OCI-LY3 (cell line): ENCODE results near the gene ARSA.

ENCODE experiments used
- H2AFZ ChIP-seq: fragments of 200-600, 300-600 bp; shearing (Covaris generic); 2 replicates; pipeline ENCODE4 v1.6.0; 2014; ENCODE audit warnings: antibody characterized with exemption, low read depth, low read length
- H3K27ac ChIP-seq: fragments of 200-600, 300-600 bp; sonication (generic); 2 replicates; pipeline ENCODE4 v1.5.1; 2014; ENCODE audit warnings: mild to moderate bottlenecking, low read length, moderate library complexity, mixed read lengths
- H3K27me3 ChIP-seq: fragments of 200-600, 300-600 bp; sonication (generic); 2 replicates; pipeline ENCODE4 v1.6.1; 2014; ENCODE audit warnings: low read depth, low read length, mixed read lengths
- H3K36me3 ChIP-seq: fragments of 200-600, 300-600 bp; sonication (generic); replicated peaks from 2 replicates; pipeline ENCODE3; 2014; ENCODE audit warnings: low read depth, low read length, mixed read lengths
- H3K4me1 ChIP-seq: fragments of 300-600, 200-600 bp; sonication (generic); 2 replicates; pipeline ENCODE4 v1.6.1; 2014; ENCODE audit warnings: low read length, mixed read lengths
- H3K4me2 ChIP-seq: fragments of 200-600, 300-600 bp; sonication (generic); 2 replicates; pipeline ENCODE4 v1.6.1; 2014; ENCODE audit warnings: low read length, mixed read lengths
- H3K4me3 ChIP-seq: fragments of 300-600, 200-600 bp; sonication (generic); 2 replicates; pipeline ENCODE4 v1.5.1; 2014; ENCODE audit warnings: antibody characterized with exemption, mild to moderate bottlenecking, low read length, moderate library complexity
- H3K79me2 ChIP-seq: fragments of 300-600, 200-600 bp; shearing (Covaris generic); 2 replicates; pipeline ENCODE4 v1.6.1; 2014; ENCODE audit warnings: mild to moderate bottlenecking, low read length, mixed read lengths
- H3K9ac ChIP-seq: fragments of 300-600, 200-600 bp; shearing (Covaris generic); 2 replicates; pipeline ENCODE4 v1.6.0; 2014; ENCODE audit warnings: mild to moderate bottlenecking, low read length, moderate library complexity
- H3K9me3 ChIP-seq: fragments of 200-600, 300-600 bp; shearing (Covaris generic); 2 replicates; pipeline ENCODE4 v1.6.1; 2014; ENCODE audit warnings: low read length, mixed read lengths; ENCODE audit not compliant: insufficient read depth
- H4K20me1 ChIP-seq: fragments of 200-600, 300-600 bp; sonication (generic); 2 replicates; pipeline ENCODE4 v1.6.1; 2016; ENCODE audit warnings: low read length, mixed read lengths; ENCODE audit not compliant: insufficient read depth
- EZH2phosphoT487 ChIP-seq: fragments of 200-600 bp; shearing (Covaris generic); IDR thresholded peaks from 2 replicates; pipeline ENCODE4 v1.6.1; 2018; ENCODE audit warnings: antibody characterized with exemption, mixed run types, low read depth
- TF ChIP-seq, protein P1 (sequence below): fragments of 200-600, 300-600 bp; sonication (generic); IDR thresholded peaks from 2 replicates; pipeline ENCODE4 v1.5.1; 2014; ENCODE audit warnings: antibody characterized with exemption, low read length, low read depth

The ARSA gene

DNA sequence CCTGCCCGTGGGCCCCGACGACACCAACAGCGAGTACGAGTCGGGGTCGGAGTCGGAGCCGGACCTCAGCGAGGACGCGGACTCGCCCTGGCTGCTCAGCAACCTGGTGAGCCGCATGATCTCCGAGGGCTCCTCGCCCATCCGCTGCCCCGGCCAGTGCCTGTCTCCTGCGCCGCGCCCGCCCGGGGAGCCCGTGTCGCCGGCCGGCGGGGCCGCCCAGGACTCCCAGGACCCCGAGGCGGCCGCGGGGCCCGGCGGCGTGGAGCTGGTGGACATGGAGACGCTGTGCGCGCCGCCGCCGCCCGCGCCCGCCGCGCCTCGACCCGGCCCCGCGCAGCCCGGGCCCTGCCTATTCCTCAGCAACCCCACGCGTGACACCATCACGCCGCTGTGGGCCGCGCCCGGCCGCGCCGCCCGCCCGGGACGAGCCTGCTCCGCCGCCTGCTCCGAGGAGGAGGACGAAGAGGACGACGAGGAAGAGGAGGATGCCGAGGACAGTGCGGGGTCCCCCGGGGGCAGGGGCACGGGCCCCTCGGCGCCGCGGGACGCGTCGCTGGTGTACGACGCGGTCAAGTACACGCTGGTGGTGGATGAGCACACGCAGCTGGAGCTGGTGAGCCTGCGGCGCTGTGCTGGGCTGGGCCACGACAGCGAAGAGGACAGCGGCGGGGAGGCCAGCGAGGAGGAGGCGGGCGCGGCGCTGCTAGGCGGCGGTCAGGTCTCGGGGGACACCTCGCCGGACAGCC lies 23.5 kb downstream of the ARSA start:
- TF ChIP-seq, protein P1, sequence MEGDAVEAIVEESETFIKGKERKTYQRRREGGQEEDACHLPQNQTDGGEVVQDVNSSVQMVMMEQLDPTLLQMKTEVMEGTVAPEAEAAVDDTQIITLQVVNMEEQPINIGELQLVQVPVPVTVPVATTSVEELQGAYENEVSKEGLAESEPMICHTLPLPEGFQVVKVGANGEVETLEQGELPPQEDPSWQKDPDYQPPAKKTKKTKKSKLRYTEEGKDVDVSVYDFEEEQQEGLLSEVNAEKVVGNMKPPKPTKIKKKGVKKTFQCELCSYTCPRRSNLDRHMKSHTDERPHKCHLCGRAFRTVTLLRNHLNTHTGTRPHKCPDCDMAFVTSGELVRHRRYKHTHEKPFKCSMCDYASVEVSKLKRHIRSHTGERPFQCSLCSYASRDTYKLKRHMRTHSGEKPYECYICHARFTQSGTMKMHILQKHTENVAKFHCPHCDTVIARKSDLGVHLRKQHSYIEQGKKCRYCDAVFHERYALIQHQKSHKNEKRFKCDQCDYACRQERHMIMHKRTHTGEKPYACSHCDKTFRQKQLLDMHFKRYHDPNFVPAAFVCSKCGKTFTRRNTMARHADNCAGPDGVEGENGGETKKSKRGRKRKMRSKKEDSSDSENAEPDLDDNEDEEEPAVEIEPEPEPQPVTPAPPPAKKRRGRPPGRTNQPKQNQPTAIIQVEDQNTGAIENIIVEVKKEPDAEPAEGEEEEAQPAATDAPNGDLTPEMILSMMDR: no peak
- no peak for TF ChIP-seq EZH2phosphoT487
- H4K20me1 ChIP-seq: no peaks in the 10 kb centered on the region

DNA sequence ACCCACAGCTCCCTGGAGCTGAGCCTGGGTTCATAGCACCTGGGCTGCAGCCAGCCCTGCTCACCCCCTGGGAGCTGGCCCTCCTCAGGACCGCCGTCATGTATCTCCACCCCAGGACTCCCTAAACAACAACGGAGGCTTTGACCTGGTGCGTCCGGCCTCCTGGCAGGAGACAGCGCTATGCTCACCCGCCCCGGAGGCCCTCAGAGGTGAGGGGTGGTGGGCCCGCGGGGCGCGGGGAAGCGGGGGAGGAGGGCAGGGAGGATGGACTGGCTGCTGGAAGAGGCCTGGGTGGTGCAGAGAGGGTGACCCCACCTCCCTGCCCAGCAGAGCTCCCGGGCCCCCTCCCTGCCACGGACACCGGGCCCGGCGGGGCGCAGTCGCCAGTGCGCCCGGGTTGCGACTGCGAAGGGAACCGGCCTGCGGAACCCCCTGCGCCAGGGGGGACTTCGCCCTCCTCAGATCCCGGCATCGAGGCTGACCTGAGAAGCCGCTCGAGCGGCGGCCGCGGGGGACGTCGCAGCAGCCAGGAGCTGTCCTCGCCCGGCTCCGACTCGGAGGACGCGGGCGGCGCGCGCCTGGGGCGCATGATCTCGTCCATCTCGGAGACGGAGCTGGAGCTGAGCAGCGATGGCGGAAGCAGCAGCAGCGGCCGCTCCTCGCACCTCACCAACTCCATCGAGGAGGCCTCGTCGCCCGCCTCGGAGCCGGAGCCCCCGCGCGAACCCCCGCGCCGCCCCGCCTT lies 24.3 kb downstream of the ARSA start:
- H3K27me3 ChIP-seq: no peaks in the 10 kb centered on the region
- no peak overlapping the region for H3K4me2 ChIP-seq

More for the DNA sequence above, 23.5 kb downstream of the ARSA start:
- no peak overlapping the region for H3K4me2 ChIP-seq
- no peaks in the 10 kb centered on the region for H3K4me1 ChIP-seq
- H3K9me3 ChIP-seq: no peaks in the 10 kb centered on the region
- H3K36me3 ChIP-seq: no peaks in the 10 kb centered on the region
- H3K27ac ChIP-seq: no peak overlapping the region
- H3K9ac ChIP-seq: no peak overlapping the region
- no peak overlapping the region for H2AFZ ChIP-seq
- H3K27me3 ChIP-seq: no peaks in the 10 kb centered on the region
- H3K79me2 ChIP-seq: no peaks in the 10 kb centered on the region
- no peak overlapping the region for H3K4me3 ChIP-seq

DNA sequence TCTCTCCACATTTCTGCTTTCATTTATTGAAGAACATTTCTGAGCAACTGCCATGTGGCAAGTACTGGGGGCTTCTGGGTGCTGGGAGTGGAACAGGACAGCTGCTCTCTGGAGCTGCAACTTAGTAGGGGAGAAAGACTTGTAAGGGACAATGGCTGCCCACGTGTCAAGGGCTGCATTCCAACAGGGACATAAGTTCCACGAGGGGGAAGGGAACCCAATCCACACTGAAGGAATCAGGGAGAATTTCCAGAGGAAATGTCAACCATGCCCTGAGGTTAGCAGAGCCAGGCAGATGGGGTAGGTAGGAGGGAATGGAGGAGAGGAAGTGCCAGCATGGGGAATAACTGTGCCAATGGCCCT lies 25.6 kb downstream of the ARSA start:
- H3K4me2 ChIP-seq: no peak overlapping the region
- no peaks in the 10 kb centered on the region for H3K79me2 ChIP-seq
- no peaks in the 10 kb centered on the region for H3K27me3 ChIP-seq
- no peaks in the 10 kb centered on the region for H4K20me1 ChIP-seq
- no peak overlapping the region for H3K9ac ChIP-seq
- no peaks in the 10 kb centered on the region for H3K36me3 ChIP-seq
- H3K4me3 ChIP-seq: no peak overlapping the region
- no peak overlapping the region for H2AFZ ChIP-seq
- no peaks in the 10 kb centered on the region for H3K9me3 ChIP-seq
- TF ChIP-seq, protein P1: no peak
- no peak for TF ChIP-seq EZH2phosphoT487
- no peak overlapping the region for H3K27ac ChIP-seq
- no peaks in the 10 kb centered on the region for H3K4me1 ChIP-seq

More for the DNA sequence above, 24.3 kb downstream of the ARSA start:
- Histone ChIP-seq H3K9me3 (no peaks in the 10 kb centered on the region), H3K36me3 (no peaks in the 10 kb centered on the region), H2AFZ (no peak overlapping the region), H3K27ac (no peak overlapping the region), H4K20me1 (no peaks in the 10 kb centered on the region), H3K4me3 (no peak overlapping the region), H3K4me1 (no peaks in the 10 kb centered on the region), H3K9ac (no peak overlapping the region), H3K79me2 (no peaks in the 10 kb centered on the region)
- TF ChIP-seq, protein P1: no peak
- no peak for TF ChIP-seq EZH2phosphoT487

DNA sequence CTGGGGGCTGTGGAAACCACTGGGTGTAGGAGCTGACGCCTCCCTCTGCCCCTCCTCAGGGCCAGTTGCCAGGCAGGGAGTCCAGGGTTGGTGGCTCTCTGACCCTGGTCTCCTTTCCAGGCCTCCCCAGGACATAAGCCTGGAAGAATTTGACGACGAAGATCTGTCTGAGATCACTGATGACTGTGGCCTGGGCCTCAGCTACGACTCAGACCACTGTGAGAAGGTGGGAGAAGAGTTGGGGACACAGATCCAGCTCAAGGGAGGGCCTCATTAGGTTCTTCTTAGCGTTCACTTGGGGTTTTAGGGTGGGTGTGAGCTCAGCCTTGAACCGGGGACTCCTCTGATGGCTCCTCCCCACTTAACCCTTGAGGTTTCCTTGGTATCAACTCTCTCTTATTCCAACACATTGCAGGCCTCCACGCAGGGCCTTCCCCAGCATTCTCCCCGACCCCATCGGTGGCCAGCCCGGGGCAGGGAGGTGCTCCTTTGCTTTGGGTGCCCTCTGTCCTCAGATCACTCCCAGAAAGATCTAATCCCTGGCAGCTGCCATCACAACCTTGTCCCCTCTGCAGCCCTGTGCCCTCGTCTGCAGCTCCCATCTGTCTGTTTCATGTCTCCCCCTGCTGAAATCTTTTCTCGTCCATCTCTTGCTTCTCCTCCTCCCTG lies 26.1 kb downstream of the ARSA start:
- H3K4me2 ChIP-seq: no peak overlapping the region

More for the DNA sequence above, 26.1 kb downstream of the ARSA start:
- no peak for TF ChIP-seq EZH2phosphoT487
- TF ChIP-seq, protein P1: no peak
- Histone ChIP-seq H3K9me3 (no peaks in the 10 kb centered on the region), H2AFZ (no peak overlapping the region), H3K4me3 (no peak overlapping the region), H3K27me3 (no peaks in the 10 kb centered on the region), H3K36me3 (no peaks in the 10 kb centered on the region), H3K9ac (no peak overlapping the region), H3K27ac (no peak overlapping the region), H3K4me1 (no peaks in the 10 kb centered on the region), H4K20me1 (no peaks in the 10 kb centered on the region), H3K79me2 (no peaks in the 10 kb centered on the region)
